HG02678 (cell line): ENCODE results near the gene MBLAC1.
"Not testable (repeated sequence)": the region's sequence is repeated elsewhere in the genome, so short reads cannot be mapped to it uniquely, and the experiment has no call there.

ENCODE experiments used
- ATAC-seq: cut with Tn5 transposase; IDR thresholded peaks from one replicate; pipeline ENCODE4 v1.9.1; 2021; ENCODE audit warnings: mild to moderate bottlenecking, moderate library complexity; ENCODE audit not compliant: unreplicated experiment

The MBLAC1 gene

GRCh38 chr7:100120733-100121036 lies 6.1 kb upstream of the MBLAC1 start:
- no peak for ATAC-seq

DNA sequence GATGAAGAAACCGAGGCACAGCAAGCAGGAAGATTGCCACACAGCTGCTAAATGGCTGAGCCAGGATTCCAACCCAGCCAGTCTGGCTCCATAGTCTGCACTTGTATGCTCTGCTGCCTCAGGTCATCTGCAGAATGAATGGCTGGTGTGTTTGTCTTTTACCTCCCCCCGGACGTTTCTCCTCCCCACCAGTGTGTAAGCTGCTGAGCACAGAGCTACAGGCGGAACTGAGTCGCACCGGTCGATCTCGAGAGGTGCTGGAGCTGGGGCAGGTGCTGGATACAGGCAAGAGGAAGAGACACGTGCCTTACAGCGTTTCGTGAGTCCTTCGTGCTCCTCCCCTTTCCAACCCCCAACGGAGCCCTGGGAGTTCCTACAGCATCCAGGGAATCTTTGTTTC lies 4.7 kb upstream of the MBLAC1 start:
- ATAC-seq: no peak

DNA sequence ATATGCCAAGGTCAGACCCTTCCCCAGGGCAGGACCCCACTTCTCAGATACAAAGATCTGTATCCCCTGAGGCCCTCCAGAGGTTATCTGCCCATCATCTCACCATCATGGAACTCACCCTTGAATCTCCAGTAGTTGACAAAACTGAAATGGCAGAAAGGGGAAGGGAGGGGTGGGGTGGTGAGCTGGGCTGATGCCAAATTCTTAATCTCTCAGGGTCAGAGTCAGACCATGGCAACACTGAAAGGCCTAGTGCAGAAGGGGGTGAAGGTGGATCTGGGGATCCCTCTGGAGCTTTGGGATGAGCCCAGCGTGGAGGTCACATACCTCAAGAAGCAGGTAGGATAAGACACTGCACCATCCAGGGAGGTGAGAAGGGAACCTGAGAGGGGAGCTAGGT lies 4.2 kb upstream of the MBLAC1 start:
- ATAC-seq: no peak

- ATAC-seq: no peak
Observed at GRCh38 chr7:100124301-100125230, 2.2 kb upstream of the MBLAC1 start.

- ATAC-seq: peak; percentile 15
Observed at GRCh38 chr7:100126239-100126930, 382 bp upstream of the MBLAC1 start.

GRCh38 chr7:100127866-100128636 lies 1.3 kb downstream of the MBLAC1 start:
- ATAC-seq: no peak

- ATAC-seq: no peak
Observed at GRCh38 chr7:100128637-100128963, 1.8 kb downstream of the MBLAC1 start.

DNA sequence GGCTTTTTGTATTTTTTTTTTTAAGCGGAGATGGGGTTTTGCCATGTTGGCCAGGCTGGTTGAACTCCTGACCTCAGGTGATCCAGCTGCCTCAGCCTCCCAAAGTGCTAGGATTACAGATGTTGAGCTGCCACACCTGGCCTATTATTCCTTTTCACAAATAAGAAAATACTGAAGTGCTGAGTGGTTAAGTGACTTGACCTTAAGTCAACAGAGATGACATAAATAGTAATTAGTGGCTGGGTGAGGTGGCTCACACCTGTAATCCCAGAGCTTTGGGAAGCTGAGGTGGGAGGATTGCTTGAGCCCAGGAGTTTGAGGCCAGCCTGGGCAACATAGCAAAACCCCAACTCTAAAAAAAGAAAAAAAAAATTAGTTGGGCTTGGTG lies 3.4 kb downstream of the MBLAC1 start:
- ATAC-seq: not testable (repeated sequence)

GRCh38 chr7:100130608-100131453 lies 4.1 kb downstream of the MBLAC1 start:
- ATAC-seq: no peak

DNA sequence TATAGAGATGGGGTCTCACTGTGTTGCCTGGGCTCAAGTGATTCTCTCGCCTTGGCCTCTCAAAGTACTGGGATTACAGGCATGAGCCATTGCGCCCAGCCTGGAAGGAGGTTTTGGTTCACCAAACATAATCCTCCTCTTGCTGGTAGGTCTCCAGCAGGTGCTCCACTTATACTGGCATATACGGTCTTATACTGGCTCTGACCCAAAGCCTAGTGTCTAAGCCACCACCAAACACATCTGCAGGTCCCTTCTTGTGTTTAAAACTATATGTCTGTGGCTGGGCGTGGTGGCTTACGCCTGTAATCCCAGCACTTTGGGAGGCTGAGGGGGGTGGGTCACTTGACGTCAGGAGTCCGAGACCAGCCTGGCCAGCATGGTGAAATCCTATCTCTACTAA lies 5.4 kb downstream of the MBLAC1 start:
- ATAC-seq: no peak

- peak; percentile 76 for ATAC-seq
Observed at GRCh38 chr7:100132697-100133151, 6.0 kb downstream of the MBLAC1 start.

GRCh38 chr7:100137851-100138760 lies 11.3 kb downstream of the MBLAC1 start:
- no peak for ATAC-seq

GRCh38 chr7:100141555-100141949 lies 14.8 kb downstream of the MBLAC1 start:
- ATAC-seq: no peak

- no peak for ATAC-seq
Observed at GRCh38 chr7:100142461-100142860, 15.7 kb downstream of the MBLAC1 start.

DNA sequence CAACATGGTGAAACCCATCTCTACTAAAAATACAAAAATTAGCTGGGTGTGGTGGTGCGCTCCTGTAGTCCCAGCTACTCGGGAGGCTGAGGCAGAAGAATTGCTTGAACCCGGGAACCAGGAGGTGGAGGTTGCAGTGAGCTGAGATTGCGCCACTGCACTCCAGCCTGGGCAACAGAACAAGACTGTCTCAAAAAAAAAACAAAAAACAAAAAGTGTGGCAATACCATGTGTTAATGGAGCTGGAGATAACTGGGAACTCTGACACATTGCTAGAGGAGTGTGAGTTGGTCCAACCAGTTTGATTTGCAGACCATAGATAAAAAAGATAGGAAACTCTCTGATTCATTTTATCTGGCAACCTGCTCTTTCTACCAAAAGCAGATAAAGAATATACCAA lies 19.6 kb downstream of the MBLAC1 start:
- ATAC-seq: not testable (repeated sequence)

- no peak for ATAC-seq
Observed at GRCh38 chr7:100147278-100147677, 20.5 kb downstream of the MBLAC1 start.

GRCh38 chr7:100148225-100148558 lies 21.4 kb downstream of the MBLAC1 start:
- ATAC-seq: no peak

DNA sequence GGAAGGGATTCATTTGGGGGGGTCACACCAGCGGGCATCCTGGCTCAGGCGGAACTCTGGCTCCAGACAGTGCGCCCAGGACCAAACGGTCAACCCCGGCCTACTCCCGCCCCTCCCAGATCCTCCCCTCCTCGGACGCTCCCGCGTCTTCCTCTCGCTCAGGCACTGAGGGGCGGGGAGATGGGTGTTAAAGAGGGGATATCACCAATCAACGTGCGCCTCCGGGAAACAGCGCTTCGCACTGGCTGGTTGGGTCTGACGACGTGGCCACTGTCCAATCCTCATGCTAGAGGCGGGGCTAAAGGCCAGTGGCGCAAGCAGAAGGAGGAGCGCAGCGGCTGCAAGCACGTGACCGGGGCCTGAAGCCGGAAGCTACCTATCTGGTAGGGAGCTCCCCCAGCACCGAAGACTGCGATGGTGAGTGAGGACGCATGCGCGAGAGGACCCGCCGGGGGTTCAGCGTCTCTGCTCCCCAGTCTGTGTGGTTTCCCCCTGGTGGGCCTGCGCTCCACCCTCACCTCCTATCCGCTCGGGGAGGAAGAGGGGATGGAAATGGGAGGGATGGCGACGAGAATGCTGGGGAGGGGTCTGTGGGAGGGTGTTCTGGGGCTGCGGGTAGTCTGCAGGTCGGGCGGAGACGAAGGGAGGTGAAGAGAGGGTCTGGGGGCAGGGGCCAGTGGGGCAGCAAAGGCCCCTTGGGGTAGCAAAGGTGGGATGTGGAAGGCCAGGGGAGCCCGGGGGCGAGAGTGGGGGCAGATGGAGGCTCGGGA lies 22.0 kb downstream of the MBLAC1 start, which contains the start of gene LAMTOR4:
TSS of gene LAMTOR4 (plus strand) at position 360 of the 770 bp plus-strand sequence. CDS start at position 415, 55 bp downstream.
- ATAC-seq: peak; percentile 98

DNA sequence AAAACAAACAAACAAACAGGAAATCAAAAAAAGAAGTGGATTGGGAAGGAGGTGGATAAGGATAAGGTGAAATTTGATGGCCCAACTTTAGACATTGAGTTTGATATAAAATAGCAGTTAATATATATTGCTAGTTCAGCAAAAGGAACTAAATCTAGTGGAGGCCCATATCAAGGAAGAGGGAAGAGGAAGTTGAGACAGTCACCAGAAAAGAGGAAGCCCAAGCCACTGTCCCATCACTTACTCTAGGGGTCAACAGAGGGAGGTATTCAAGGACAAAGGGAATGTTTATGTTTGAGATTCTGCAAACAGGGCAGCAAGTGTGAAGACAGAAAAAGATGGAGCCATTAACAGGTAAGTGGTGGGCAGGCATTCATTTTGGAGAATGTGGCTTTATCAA lies 25.6 kb downstream of the MBLAC1 start:
- ATAC-seq: no peak
